GM19463 (cell line): ENCODE results near the gene GOLGA6L10.
"Not testable (repeated sequence)": the region's sequence is repeated elsewhere in the genome, so short reads cannot be mapped to it uniquely, and the experiment has no call there.

Experiments used
- ATAC-seq: cut with Tn5 transposase; IDR thresholded peaks from one replicate; pipeline ENCODE4 v1.9.1; 2021; ENCODE audit warnings: mild to moderate bottlenecking, moderate library complexity; ENCODE audit not compliant: unreplicated experiment

The GOLGA6L10 gene

DNA sequence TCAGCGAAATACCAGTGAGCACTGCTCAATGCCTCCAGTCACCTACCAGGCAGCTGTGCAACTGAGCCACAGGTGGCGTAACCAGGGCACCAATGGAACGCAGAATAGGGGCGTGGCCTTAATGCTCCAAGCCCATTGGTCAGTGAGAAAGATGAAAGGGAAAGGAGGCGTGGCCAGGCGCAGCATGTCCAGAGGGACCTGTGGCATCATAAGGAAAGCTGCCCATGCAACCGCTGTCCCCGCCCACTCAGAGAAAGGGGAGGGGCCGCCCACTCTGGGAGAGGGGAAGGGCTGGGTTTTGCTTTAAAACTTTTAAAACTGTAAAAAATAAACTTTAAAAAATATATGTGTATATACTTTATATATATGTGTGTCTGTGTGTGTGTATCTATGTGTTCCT lies at the start of gene GOLGA6L10:
Gene GOLGA6L10 (minus strand): TSS at position 101 of the 400 bp plus-strand sequence. CDS start 100 bp downstream, at position 1.
- not testable (repeated sequence) for ATAC-seq

GRCh38 chr15:82398785-82399184 lies 49.5 kb upstream of the GOLGA6L10 start:
- no peak for ATAC-seq

- ATAC-seq: no peak
These were observed 48.5 kb upstream of the GOLGA6L10 start for GRCh38 chr15:82397817-82398216.

GRCh38 chr15:82395788-82396187 lies 46.5 kb upstream of the GOLGA6L10 start:
- ATAC-seq: not testable (repeated sequence)

- ATAC-seq: no peak
These were observed 44.4 kb upstream of the GOLGA6L10 start for GRCh38 chr15:82393671-82394070.

DNA sequence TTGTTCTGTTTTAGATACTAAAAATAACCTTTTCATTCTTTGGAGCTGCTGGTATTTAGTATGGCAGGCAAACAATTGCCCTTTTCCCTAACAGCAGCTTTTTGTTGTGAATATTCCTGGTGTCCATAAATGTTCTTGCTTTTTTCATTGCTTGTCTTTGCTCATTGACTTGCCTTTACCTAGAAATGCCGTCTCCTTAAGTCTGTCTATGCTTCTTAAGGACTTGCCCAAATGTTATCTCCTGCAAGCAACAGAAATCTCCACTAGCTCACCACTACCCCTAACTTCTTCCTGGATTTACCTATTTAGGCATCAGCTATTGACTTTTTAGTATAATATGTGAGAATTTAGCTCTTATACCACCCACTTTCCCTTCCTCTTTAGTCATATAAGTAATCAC lies 42.8 kb upstream of the GOLGA6L10 start:
- ATAC-seq: not testable (repeated sequence)

GRCh38 chr15:82390152-82390551 lies 40.9 kb upstream of the GOLGA6L10 start:
- ATAC-seq: not testable (repeated sequence)

DNA sequence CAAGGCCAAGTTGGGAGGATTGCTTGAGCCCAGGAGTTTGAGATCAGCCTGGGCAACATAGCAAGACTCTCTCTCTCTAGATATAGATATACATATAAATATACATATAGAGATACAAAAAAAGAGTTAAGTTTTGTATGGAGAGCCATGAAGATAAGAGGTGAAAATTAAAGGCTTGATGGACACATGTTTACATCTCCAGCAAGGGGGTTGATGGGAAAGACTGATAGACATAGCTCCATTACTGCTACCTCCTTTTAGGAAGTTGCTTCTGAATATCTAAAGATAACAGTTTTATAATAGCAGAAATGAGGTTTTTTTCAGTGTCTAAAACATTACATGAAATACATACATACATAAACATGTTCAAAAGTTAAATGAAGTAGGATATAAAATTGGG lies 37.9 kb upstream of the GOLGA6L10 start:
- not testable (repeated sequence) for ATAC-seq

DNA sequence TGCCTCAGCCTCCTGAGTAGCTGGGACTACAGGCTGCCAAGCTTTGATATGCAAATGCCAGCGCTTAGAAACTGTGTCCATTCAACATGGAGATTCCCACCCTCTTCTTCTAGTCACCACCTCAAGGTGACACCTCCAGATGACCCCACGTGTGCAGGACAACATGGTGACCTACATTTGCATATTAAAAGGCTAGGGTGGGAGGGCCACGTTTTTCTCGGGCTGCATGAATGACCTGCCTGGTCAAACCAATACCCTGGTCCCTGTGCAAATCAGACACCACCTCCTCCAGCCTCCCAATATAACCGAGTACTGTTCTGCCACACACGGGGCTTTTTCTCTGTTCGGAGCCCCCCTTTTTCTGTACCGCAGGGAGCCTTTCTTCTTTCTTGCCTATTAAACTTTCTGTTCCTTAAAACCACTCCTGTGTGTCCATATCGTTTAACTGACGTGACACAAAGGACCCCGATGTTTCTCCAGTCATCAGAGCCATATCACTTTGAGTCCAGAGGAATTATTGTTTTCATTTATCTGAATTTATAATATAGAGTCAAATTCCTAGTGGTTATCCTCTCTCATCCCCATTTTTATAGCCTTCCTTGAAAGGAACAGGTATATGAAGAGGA lies 32.2 kb upstream of the GOLGA6L10 start:
- ATAC-seq: not testable (repeated sequence)

GRCh38 chr15:82379552-82379951 lies 30.3 kb upstream of the GOLGA6L10 start:
- ATAC-seq: not testable (repeated sequence)

DNA sequence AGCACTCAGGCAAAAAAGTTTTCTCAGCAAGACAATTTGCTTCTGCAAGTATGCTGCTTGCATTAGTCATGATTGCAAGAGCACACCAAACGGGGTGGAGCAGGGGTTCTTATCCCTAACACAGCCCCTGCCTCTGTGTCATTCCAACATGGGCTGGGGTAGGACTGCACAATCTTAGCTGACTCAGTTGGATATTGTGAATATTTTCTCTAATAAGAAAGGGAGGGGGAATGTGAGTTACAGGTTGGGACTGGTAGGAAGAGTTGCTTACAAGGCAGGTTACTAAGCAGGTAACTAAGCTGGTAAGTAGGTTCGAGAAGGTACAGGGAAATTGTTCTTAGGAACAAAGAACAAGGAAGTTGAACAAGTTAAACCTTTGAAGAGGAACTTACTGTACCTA lies 24.4 kb upstream of the GOLGA6L10 start:
- ATAC-seq: not testable (repeated sequence)

- no peak for ATAC-seq
These were observed 22.4 kb upstream of the GOLGA6L10 start for GRCh38 chr15:82371656-82372055.

GRCh38 chr15:82367790-82368189 lies 18.5 kb upstream of the GOLGA6L10 start:
- not testable (repeated sequence) for ATAC-seq

GRCh38 chr15:82365692-82366323 lies 16.5 kb upstream of the GOLGA6L10 start:
- ATAC-seq: peak; percentile 86

DNA sequence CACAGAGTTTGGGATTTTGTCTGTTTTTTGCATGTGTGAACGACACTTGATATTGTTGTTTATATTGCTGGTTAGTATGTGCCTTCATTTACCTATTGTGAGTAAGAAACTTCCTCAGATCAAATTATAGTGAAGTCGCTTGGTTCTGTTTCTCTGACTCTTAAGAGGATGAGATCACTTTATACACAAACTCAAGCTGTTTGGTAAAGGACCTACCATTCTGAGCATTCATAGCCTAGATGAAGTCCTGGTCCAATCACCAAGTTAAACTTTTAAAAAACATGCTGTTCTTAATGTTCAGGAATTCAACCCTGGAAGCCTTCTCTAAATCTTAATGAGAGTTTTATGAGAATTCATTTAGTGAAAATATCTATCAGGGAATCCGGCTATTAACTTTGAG lies 15.3 kb upstream of the GOLGA6L10 start:
- ATAC-seq: not testable (repeated sequence)

- not testable (repeated sequence) for ATAC-seq
These were observed 13.5 kb upstream of the GOLGA6L10 start for GRCh38 chr15:82362790-82363189.

DNA sequence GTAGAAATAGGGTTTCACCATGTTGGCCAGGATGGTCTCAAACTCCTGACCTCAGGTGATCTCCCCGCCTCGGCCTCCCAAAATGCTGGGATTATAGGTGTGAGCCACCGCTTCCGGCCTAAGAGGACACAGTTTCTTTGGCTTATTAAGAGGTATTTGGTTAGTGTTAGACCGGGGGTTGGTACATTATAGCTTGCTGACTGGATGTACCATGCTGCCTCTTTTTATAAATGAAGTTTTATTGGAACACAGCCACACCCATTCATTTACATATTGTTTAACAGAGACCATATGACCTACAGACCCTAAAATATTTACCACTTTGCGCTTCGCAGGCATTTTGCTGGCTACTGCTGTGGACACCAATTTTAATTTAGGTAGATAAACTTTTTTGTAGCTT lies 11.3 kb upstream of the GOLGA6L10 start:
- ATAC-seq: not testable (repeated sequence)

GRCh38 chr15:82355055-82355454 lies 5.8 kb upstream of the GOLGA6L10 start:
- not testable (repeated sequence) for ATAC-seq

DNA sequence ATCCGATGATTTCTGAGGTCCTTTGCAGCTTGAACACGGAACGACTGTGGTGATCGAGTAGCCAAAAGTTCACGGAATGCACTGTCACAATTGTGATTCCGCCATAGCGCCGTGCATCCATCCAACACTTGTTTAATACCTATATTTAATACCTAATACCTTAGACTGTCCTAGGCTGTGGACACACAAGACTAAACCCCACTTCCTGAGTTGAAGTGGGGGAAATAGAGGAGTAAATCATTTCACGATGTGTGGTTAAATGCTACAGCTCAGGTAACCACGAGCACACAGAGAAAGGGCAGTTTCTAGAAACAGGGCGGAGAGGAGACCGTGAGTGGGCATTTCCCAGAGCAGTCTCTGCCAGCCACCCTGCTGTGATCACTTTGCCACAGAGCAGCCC lies 5.3 kb upstream of the GOLGA6L10 start:
- ATAC-seq: not testable (repeated sequence)

- ATAC-seq: not testable (repeated sequence)
These were observed 1.6 kb downstream of the GOLGA6L10 start for GRCh38 chr15:82347645-82348044.

GRCh38 chr15:82345176-82345575 lies 4.1 kb downstream of the GOLGA6L10 start:
- not testable (repeated sequence) for ATAC-seq

GRCh38 chr15:82344421-82344820 lies 4.9 kb downstream of the GOLGA6L10 start:
- not testable (repeated sequence) for ATAC-seq
